HG02973 (cell line): ENCODE measurements around the gene NUDT14.

Experiments used
- ATAC-seq: cut with Tn5 transposase; IDR thresholded peaks from one replicate; pipeline ENCODE4 v1.9.1; 2021; ENCODE audit warnings: moderate library complexity; ENCODE audit not compliant: unreplicated experiment

Gene NUDT14

DNA sequence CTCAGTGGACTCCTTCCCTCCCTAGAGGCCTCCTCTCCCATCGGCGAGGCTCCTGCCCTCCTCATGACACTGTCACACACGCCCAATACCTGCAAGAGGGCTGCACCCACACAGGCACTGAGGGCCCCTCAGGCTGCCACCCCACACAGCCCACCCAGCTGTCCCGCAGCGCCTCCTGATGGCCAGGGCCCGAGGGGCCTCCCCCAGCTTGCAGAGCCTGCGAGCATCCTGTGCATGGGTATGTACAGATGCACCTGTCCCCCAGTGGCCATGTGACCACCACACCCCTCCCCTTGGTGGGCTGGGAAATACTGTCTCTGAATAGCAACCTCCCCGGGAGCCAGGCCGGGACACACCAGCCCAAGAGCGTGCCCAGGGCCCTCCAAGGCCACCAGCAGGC, 19.0 kb upstream of the NUDT14 start:
- no peak for ATAC-seq

DNA sequence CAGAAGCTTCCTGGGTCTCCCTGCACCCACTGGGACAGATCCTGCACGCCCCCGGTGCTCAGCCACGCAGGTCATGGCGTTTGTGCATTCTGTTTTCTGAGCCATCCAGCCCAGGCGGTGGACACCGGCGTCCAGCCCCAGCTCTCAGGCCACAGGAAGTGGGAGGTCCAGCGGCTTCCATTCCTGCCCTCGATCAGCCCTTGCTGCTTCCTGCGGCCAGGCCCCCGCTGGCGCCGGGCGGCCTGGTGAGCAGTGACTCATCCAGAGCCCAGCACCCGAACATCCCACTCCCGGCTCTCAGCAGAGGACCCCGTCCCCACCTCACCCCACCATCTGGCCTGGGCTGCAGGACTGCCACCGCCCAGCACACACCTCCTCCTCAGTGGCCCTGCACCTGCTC, 18.0 kb upstream of the NUDT14 start:
- ATAC-seq = no peak

DNA sequence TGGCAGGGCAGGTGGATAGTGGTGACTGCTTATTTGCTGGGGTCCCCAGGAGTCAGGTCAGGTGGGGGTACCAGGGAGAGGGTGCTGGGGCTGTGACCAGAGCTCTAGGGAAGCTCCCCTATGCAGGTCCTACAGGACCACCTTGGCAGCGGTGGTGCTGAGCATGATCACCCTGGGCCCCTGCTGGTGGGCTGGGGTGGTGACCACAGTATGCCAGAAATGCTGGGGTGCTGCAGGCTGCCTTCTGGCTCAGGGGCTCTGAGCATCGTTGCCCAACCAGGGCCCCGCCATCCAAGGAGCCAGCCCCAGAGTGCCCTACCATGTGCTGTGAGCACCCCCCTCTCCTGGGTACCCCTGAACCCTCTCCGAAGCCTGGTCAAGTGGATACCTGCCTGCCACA, 17.5 kb upstream of the NUDT14 start:
- ATAC-seq = no peak

DNA sequence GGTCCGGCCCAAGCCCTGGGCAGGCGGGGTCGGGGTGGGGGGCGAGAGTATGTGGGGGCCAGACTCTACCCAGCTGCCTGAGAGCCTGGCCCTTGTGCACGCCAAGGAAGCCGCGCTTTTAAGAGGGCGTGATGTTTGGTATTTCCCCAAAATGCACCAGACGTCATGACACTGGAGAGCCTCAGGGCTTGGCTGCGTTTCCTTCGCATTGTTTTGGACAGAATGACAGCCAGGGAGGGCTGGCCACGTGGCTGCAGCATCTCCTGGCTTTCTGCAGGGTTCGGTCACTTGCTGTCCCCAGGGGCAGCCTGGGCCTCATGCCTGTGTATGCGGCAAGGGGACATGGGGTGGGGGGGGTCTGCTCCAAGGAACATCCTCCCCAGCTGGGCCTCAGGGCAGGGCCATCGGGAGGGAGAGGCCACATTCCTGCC, 16.1 kb upstream of the NUDT14 start:
- no peak for ATAC-seq

DNA sequence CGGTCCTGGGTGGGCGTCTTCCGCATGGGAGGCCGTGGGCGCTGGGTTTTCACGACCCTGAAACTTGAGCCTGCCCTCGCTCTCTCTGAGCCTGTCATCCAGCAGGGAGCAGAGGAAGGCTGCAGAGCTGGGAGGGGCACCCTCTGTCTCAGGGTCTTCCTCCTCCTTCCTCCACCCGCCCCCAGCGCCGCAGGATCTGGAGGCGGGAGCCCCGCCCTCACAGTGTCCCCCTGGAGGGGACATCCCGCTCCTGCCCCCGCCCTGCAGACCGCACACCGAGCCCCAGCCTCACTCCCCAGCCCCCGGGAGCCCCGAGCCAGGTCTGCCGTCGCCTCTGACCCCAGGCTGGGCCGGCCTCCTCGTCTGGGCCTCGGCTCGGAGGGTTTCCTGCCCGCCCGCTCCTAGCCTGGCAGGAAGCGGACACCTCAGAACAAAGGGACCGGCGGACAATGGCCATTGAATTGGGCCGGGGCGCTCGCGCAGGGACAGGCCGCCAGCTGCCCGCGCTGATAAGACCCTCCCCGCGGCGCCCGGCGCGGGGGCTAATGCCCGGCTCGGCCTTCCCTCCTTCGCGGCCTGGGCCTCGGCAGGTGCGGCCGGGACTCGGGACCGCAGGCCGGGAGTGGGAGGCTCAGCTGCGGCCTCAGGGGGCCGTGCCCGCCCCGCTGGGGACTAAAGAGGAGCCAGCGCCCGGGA, 15.3 kb upstream of the NUDT14 start:
- ATAC-seq = no peak

DNA sequence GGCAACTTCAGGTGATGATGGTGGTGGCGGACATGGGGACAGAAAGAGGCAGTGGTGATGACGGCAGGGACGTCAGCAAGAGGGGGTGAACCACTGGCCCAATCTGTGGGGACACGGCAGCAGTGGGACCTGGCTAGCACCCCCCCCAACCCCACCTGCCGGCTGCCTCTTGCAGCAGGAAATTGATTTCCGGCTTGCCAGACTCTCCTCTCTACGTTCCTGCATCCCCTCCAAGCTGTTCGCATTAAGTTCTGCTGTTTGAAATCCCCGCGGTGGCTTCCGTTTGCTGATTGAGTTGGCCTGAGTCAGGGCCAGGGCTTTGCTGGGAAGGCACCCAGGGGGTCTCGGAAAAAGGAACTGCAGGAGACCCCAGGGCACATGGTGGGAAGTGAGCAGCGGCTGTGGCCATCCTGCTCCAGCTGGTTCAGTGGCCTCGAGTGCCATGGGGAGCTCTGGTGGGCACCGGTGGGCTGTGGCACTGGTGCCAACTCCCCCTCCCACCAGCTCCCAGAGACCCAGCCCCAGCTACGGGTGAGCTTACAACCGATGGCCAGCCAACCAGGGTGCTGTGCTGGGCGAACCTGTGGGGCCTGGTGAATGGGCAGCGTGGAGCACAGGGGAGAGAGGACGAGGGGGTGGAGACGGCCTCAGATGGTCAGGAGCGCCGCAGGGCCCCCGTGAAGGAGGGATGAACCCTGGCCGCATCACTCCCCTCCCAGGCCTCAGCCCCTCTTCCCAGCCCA, 14.6 kb upstream of the NUDT14 start:
- ATAC-seq = no peak

DNA sequence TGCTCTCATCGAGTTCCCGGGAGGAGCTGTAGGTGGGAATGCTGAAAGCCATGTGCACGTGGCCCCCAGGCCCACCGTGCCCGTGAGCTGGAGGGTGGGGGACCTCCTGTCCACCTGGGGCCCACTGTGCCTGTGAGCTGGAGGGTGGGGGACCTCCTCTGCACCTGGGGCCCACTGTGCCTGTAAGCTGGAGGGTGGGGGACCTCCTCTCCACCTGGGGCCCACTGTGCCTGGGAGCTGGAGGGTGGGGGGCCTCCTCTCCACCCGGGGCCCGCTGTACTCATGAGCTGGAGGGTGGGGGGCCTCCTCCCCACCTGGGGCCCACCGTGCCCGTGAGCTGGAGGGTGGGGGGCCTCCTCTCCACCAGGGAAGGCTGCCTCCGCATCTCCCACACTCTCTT, 13.9 kb upstream of the NUDT14 start:
- no peak for ATAC-seq

DNA sequence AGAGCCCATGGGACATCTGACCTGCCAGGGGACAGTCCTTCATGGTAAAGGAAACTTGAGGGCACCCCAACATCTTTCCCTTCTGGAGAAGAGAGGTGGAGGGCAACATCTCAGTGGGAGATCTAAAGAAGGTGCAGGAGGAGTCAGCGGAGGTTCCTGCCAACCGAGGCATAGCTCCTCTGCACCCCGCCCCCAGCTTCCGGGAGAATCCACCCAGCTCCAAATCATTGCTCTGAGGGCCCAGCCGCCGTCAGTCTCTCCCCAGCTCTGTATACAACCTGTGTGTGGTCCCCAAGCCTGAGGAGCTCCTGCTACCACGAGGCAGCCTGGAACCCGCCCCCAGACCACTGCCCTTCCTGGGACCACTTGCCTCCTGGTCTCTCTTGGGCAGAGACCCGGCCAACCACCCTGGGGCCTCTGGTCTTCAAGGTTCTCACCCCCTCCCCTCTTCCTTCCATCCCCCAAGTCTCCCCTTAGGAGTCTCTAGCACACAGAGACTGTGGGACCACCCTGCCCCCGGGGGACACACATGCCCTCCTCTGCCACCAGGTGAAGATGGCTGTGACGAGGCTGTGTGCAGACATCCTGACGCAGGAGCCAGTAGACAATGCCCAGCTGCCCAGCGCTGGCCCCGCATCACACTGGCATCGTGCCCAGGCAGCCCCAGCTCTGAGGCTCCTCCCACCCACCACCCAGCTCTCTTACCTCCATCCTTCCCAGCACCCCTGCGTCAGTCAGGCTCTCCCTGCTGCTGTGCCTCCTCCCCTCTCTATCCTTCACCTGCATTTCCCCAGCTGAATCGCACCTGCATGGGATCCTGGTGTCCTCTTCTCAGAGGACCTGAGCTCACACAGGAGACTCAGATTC, 13.0 kb upstream of the NUDT14 start:
- ATAC-seq = no peak

DNA sequence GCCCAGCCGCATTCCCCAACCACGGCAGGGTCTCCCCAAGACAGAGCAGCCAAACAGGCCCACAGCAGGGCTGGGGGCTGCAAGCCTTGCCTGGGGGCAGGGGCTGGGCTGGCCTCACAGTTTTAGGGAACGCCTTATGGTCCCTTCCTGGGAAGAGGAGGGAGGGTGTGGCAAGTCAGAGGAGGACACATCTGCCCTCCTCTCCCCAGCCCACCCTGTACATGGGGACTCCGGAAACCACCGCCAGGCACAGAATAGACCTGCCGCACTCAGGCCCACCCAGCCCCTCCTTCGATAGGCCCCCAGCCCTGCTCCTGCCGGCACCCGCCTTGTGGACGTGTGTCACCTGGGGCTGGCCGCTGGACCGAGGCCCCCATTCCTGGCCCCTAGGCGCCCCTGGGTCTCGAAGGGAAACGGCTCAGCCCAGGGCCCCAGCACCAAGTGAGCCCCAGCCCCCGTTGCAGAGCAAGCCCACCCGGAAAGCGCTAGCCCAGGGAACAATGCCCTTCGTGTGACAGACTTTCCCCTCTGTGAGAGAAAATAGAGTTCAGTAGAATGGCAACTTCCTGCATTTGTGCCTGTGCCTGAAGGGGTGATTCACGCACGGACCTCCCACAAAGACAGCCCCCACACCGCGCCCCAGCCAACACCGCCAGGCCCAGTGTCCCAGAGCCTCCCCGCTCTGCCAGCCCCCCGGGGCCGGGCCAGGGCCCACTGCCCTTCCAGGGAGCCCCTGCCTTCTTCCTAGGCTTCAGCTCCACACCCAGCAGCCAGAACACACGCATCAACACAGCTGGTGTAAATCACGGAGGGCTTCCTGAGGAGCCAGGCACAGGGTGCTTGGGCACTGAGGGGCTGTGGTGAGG, 12.0 kb upstream of the NUDT14 start:
- ATAC-seq = no peak

DNA sequence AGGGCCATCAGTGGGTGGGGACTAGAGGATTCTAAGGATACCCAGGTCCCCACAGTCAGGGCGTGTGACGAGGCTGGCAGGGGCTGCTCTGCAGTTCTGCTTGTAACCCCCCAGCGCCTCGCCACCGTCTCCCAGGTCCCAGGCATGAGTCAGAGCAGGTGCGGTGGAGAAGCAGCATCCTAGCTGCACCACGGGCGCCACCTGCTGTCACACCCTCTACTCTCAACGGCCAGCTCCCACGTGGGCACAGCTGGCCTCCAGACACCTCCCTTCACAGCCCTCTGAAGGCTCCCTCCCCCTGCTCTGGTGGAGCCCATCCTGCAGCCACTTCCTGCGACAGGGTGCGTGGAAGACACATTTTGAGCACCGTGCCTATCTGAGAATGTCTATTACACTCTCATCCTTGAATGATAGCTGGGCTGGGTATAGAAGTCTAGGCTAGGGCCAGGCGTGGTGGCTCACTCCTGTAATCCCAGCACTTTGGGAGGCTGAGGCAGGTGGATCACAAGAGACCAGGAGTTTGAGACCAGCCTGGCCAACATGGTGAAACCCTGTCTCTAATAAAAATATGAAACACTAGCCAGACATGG, 6.9 kb upstream of the NUDT14 start:
- ATAC-seq = no peak

DNA sequence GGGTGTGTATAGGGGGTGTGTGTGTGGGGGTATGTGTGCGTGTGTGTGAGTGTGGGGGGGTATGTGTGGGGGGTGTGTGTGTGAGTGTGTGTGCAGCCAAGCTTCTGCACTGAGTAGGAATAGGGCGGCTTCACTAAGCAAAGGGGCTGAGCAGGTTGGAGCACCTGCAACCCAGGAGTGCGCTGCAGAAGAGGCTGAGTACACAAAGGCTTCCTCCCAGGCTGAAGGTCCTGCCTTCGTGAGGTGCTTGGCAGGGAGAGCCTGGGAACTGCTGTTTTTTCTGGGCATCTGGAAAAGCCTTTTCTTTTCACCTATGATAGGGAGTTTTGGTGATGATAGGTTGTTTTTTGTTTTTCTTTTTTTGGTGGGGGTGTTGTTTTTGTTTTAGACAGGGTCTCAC, 6.0 kb upstream of the NUDT14 start:
- no peak for ATAC-seq

DNA sequence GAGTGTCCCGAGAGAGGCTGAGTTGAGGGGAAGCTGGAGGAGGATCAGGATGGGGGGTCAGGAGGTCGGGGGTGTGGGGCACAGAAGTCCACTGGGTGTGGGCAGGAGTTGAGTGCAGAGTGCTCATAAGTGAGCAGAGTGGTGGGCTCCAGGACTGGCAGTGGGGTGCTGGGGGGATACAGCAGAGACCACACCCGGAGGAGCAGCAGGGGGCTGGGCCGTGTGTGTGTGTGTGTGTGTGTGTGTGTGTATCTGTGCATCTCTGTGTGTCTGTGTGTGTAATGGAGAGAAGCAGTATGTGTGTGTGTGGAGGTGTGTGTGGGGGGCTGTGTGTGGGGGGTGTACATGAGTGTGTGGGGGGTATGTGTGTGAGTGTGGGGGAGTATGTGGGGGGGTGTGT, 4.9 kb upstream of the NUDT14 start:
- ATAC-seq = no peak

DNA sequence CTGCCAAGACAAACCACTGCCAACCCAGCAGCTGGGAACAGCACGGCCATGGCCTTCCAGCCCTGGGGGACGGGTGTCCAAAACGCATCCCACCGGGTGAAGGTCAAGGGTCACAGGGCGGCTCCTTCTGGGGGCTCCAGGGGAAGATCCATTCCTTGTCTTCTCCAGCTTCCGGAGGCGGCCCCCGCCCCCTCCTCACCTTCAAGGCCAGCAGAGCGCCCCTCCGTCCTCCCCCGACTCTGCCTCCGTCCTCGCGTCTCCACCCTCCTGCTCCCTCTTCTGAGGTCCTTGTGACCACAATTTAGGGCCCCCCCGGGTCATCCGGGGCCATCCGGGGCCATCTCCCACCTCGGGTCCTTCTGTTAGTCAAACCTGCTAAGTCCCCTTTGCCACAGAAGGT, 3.9 kb upstream of the NUDT14 start:
- ATAC-seq = no peak

DNA sequence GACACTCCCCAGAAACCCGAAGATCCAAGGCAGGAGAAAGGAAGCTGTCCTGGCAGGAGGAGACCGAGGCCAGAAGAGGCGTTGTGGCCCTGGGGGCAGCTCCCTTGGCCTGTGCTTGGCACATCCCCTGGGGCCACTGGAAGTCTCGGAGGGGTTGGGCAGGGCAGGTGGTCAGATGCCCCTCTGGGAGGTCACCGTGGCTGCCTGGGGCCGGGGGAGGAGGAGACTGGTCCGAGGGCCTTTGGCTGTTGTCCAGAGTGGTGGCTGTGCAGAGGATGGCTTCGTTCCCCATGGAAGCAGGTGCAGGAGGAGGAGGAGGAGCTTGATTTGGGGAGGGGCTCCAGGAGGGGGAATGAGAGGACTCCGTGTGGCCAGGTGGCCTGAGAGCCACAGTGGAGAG, 3.3 kb upstream of the NUDT14 start:
- ATAC-seq = no peak

DNA sequence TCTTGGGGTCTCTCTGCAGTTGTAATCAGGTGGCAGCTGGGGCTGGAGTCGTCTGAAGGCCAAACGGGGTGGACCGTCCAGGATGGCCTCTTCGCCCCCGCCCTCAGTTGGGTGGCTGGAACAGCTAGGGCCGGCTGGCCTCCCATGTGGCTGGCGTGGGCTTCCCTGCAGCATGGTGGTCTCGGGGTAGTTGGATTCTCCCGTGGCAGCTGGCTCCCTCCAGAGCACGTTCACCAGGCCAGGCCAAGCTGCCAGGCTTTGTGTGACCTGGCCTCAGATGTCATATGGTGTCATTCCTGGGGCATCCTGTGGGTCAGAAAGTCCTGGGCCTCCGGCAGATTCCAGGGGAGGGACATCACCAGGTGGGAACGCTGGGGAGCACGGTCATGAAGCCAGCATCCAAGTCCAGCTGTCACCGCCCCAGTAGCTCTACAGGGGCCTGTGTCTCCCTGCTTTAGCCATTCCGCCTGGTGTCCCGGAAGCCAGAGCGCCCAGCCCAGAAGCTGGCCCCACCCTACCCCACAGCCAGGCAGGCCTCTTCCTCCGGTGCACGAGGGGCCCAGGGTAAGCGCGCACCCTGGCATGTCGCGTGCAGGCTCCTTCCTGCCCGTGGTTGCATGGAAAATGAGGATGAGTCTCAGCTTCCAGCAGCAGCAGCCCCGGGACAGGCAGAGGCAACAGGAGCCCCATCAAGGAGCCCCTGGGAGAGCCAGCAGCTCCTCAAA, 1.3 kb upstream of the NUDT14 start:
- ATAC-seq = no peak

DNA sequence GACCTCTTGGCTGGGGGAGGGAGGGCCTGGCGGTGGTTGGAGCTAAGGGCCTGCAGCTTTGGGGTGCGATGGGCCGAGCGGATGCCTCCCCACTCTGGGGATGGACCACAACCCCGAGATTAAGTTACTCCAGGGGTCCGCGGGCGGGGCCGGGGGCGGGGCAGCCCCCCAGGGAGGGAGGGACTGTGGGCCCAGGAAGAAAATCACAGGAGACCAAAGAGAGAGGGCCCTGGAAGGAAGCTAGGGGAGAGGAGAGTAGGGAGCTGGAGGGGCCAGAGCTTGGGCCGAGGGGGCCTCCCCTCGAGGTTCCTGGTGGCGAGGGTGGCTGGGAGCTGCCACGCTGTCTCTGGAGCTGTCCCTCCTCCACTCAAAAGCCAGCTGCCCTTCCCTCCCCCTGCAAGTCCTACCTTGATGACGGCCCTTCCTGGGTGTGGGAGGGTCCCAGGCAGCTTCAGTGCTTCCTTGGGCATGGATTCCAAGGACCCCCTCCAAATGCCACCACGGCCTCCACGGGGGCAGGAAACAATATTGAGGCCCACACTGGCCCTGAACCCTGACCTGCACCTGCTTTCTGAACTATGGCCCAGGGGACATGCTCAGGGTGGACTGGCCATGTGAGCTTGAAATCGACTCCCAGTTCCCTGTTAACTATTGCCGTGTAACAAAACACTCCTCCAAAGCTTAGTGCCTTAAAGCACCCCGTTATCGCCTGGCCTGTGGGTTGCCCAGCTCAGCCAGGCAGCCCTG, 610 bp upstream of the NUDT14 start:
- no peak for ATAC-seq

DNA sequence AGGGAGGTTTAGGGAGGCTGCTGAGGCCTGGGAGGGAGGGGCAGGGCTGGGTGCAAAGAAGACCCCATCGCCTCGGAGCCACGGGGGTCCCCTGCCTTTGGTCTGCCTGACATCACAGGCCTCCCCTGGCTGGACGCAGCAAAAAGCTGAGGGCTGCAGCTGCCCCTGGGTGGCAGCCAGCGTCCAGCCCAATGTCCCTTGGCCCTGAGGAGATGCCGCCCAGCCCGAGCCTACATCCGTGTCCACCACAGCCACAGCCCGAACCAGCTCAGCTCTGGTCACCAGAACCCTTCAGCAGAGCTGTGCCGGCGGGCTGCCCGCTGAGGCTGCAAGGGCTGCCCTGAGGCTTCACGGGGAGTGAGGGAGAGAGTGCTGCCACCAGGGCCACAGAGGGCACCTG, 1.9 kb downstream of the NUDT14 start:
- ATAC-seq = no peak

DNA sequence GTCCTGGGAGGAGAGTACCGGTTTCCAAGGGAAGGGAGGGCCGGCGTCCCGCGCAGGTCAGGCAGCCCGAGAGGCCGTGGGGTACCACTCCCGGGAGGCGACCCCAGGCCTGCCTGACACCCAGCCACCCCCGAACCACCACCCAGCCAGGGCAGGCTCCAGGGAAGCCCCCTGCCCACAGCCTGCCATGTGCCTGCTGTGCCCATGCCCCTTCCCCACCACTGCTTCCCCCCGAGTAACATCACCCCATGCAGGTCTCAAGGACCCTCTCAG, 2.3 kb downstream of the NUDT14 start:
- ATAC-seq = no peak

DNA sequence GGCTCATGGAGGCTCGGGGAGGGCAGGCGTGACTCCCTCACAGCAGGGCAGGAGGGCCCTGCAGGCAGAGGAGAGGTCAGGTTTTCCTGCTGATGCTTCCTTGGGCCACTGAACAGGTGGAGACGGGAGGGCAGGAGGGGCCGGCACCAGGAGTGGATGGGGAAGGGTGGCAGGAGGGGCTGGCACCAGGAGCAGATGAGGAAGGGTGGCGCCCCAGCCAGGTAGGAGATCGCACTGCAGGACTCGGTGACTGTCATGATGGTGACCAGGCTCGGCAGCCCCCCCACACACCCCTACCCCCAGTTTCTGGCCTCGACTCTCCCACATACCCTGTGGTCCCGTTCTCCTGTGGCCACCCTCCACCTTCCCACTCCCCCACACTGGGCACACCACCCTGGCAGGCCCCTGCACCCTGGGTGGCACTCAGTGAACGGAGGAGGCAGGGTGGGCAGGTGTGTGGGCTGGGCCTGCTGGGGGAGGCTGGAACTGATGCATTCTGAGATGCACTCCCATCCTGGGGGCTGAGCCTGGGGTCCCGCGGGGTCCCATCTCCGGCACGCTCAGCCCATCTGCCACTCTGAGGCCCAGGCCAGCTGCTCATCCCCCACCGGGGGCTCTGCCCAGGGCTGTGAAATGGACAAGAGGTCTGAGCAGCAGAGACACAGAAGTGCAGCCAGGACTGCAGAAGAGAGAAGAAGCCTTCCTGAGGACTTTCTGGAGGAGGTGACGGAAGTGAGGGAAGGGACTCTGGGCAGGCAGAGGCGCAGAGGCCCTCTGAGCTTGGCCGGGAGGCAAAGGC, 2.8 kb downstream of the NUDT14 start:
- ATAC-seq = no peak
